GM23338 (cell line): ENCODE results near the gene GLP1R. TPM values are rescaled to one million over a fixed set of nuclear protein-coding genes. Genes with fewer than 3 reads are reported as not detected.

Source experiments
- ATAC-seq: fragments of 200-7000 bp; cut with Tn5 transposase; 3 replicates; pipeline ENCODE4 v1.9.1; 2020
- DNase-seq: peaks from one replicate; pipeline ENCODE4 v3.0.0-alpha.2; 2015; ENCODE audit warnings: low spot score
- H2AFZ ChIP-seq: fragments of 200-600 bp; sonication (generic); 2 replicates; pipeline ENCODE4 v1.8.0; 2016; ENCODE audit warnings: antibody characterized with exemption, mild to moderate bottlenecking, moderate library complexity
- H3F3A ChIP-seq: fragments of 200-600 bp; sonication (generic); replicated peaks from 2 replicates; pipeline ENCODE4 v1.8.0; 2017; ENCODE audit warnings: antibody characterized with exemption, mixed run types, low read depth
- H3K27ac ChIP-seq: fragments of 200-600 bp; sonication (generic); 2 replicates; pipeline ENCODE4 v1.6.1; 2016; ENCODE audit warnings: low read depth
- H3K27me3 ChIP-seq: fragments of 200-600 bp; sonication (generic); 2 replicates; pipeline ENCODE4 v1.8.0; 2016; ENCODE audit warnings: mild to moderate bottlenecking, mixed run types, moderate library complexity; ENCODE audit not compliant: insufficient read depth
- H3K36me3 ChIP-seq: fragments of 200-600 bp; sonication (generic); 2 replicates; pipeline ENCODE4 v1.8.0; 2016; ENCODE audit warnings: mild to moderate bottlenecking; ENCODE audit not compliant: insufficient read depth
- H3K4me1 ChIP-seq: fragments of 200-600 bp; sonication (generic); 2 replicates; pipeline ENCODE4 v1.8.0; 2016; ENCODE audit warnings: mild to moderate bottlenecking, moderate library complexity; ENCODE audit not compliant: insufficient read depth
- H3K4me2 ChIP-seq: fragments of 200-600 bp; sonication (generic); 2 replicates; pipeline ENCODE4 v1.7.1; 2017; ENCODE audit warnings: mixed run types
- H3K4me3 ChIP-seq: fragments of 200-600 bp; sonication (generic); 2 replicates; pipeline ENCODE4 v1.6.1; 2016; ENCODE audit warnings: mixed run types
- H3K79me2 ChIP-seq: fragments of 200-600 bp; sonication (generic); replicated peaks from 2 replicates; pipeline ENCODE4 v1.8.0; 2017; ENCODE audit warnings: mild to moderate bottlenecking; ENCODE audit not compliant: insufficient read depth
- H3K9me2 ChIP-seq: fragments of 200-600 bp; sonication (generic); 2 replicates; pipeline ENCODE4 v1.8.0; 2017; ENCODE audit not compliant: insufficient read depth
- H4K20me1 ChIP-seq: fragments of 200-600 bp; sonication (generic); replicated peaks from 2 replicates; pipeline ENCODE4 v1.8.0; 2017; ENCODE audit warnings: mild to moderate bottlenecking; ENCODE audit not compliant: insufficient read depth
- H3K27ac Mint-ChIP-seq: 2 replicates; pipeline ENCODE4 v1.8.0; 2020; ENCODE audit warnings: inconsistent platforms, mild to moderate bottlenecking, moderate library complexity, mixed read lengths
- H3K27me3 Mint-ChIP-seq: 3 replicates; pipeline ENCODE4 v1.8.0; 2022; ENCODE audit warnings: low read depth, mild to moderate bottlenecking, moderate library complexity, mixed read lengths, inconsistent platforms; ENCODE audit not compliant: insufficient read depth, poor library complexity
- H3K36me3 Mint-ChIP-seq: 3 replicates; pipeline ENCODE4 v1.8.0; 2021; ENCODE audit warnings: low read depth, mild to moderate bottlenecking, inconsistent platforms, moderate library complexity, mixed read lengths
- H3K4me1 Mint-ChIP-seq: 3 replicates; pipeline ENCODE4 v1.8.0; 2020; ENCODE audit warnings: mild to moderate bottlenecking, inconsistent platforms, mixed read lengths
- H3K4me3 Mint-ChIP-seq: 3 replicates; pipeline ENCODE4 v1.8.0; 2021; ENCODE audit warnings: moderate library complexity, mild to moderate bottlenecking, inconsistent platforms, mixed read lengths
- H3K9me3 Mint-ChIP-seq: 3 replicates; pipeline ENCODE4 v1.8.0; 2020; ENCODE audit warnings: moderate library complexity, mild to moderate bottlenecking, inconsistent platforms, mixed read lengths
- CTCF ChIP-seq, 2 experiments: fragments of 200-600 bp in 1 of 2; sonication (generic) in 1 of 2; conservative IDR thresholded peaks; 2 replicates each; pipeline versions ENCODE4 v1.5.1 to v1.6.1; 2016 to 2017; ENCODE audit warnings: antibody characterized with exemption in 2 of 2, low read depth in 2 of 2, mild to moderate bottlenecking in 2 of 2, moderate library complexity in 1 of 2
- EZH2phosphoT487 ChIP-seq: fragments of 200-600 bp; sonication (generic); IDR thresholded peaks from one replicate; pipeline ENCODE4 v1.8.1; 2018; ENCODE audit warnings: antibody characterized with exemption; ENCODE audit not compliant: unreplicated experiment
- JUNB ChIP-seq: IDR thresholded peaks from one replicate; pipeline ENCODE4 v1.6.1; 2016; ENCODE audit warnings: antibody characterized with exemption; ENCODE audit not compliant: unreplicated experiment
- NANOG ChIP-seq: IDR thresholded peaks from 2 replicates; pipeline ENCODE4 v1.6.1; 2016; ENCODE audit warnings: antibody characterized with exemption, borderline replicate concordance
- POLR2AphosphoS5 ChIP-seq: IDR thresholded peaks from 2 replicates; pipeline ENCODE4 v1.6.1; 2016; ENCODE audit warnings: antibody characterized with exemption, low read depth
- STAT1 ChIP-seq: IDR thresholded peaks from one replicate; pipeline ENCODE4 v1.6.1; 2016; ENCODE audit warnings: antibody characterized with exemption; ENCODE audit not compliant: unreplicated experiment
- ZNF114 ChIP-seq: fragments of 250-450 bp; sonication (Bioruptor Pico); IDR thresholded peaks from 2 replicates; pipeline ENCODE4 v1.5.0; 2020; ENCODE audit warnings: mild to moderate bottlenecking, moderate library complexity
- ZNF331 ChIP-seq: fragments of 250-450 bp; sonication (Bioruptor Pico); IDR thresholded peaks from 2 replicates; pipeline ENCODE4 v1.5.0; 2020; ENCODE audit warnings: low read depth, mild to moderate bottlenecking, moderate library complexity
- polyA plus RNA-seq: library from polyadenylated mRNA; unstranded; fragments of >200 nt; fragmentation: Nextera tagmentation; extraction: Ambion mirVana; gene quantifications from 2 replicates; pipeline ENCODE4 v1.2.1, GENCODE V29; 2016
- total RNA-seq: library from RNA; depleted of rRNA; stranded (reverse); fragments of >200 nt; shearing (Covaris generic); gene quantifications from 2 replicates; pipeline ENCODE4 v1.2.3, GENCODE V29; 2014
- TF ChIP-seq, protein P1 (sequence below): IDR thresholded peaks from one replicate; pipeline ENCODE4 v1.6.1; 2018; ENCODE audit warnings: antibody characterized with exemption; ENCODE audit not compliant: unreplicated experiment
- TF ChIP-seq, protein P2 (sequence below): IDR thresholded peaks from 2 replicates; pipeline ENCODE4 v1.6.1; 2016; ENCODE audit warnings: antibody characterized with exemption

Gene GLP1R
- total and polyA plus RNA-seq, 2 experiments from 2014 or later: 0.42 to 3.7 TPM

GRCh38 chr6:39108041-39108839 is 59.7 kb downstream of the GLP1R start (continued):
- TF ChIP-seq, protein P1, sequence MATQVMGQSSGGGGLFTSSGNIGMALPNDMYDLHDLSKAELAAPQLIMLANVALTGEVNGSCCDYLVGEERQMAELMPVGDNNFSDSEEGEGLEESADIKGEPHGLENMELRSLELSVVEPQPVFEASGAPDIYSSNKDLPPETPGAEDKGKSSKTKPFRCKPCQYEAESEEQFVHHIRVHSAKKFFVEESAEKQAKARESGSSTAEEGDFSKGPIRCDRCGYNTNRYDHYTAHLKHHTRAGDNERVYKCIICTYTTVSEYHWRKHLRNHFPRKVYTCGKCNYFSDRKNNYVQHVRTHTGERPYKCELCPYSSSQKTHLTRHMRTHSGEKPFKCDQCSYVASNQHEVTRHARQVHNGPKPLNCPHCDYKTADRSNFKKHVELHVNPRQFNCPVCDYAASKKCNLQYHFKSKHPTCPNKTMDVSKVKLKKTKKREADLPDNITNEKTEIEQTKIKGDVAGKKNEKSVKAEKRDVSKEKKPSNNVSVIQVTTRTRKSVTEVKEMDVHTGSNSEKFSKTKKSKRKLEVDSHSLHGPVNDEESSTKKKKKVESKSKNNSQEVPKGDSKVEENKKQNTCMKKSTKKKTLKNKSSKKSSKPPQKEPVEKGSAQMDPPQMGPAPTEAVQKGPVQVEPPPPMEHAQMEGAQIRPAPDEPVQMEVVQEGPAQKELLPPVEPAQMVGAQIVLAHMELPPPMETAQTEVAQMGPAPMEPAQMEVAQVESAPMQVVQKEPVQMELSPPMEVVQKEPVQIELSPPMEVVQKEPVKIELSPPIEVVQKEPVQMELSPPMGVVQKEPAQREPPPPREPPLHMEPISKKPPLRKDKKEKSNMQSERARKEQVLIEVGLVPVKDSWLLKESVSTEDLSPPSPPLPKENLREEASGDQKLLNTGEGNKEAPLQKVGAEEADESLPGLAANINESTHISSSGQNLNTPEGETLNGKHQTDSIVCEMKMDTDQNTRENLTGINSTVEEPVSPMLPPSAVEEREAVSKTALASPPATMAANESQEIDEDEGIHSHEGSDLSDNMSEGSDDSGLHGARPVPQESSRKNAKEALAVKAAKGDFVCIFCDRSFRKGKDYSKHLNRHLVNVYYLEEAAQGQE: no peak
- TF ChIP-seq STAT1 (no peak), EZH2phosphoT487 (no peak), ZNF114 (CRISPR knock-in tag) (no peak), NANOG (no peak)

DNA sequence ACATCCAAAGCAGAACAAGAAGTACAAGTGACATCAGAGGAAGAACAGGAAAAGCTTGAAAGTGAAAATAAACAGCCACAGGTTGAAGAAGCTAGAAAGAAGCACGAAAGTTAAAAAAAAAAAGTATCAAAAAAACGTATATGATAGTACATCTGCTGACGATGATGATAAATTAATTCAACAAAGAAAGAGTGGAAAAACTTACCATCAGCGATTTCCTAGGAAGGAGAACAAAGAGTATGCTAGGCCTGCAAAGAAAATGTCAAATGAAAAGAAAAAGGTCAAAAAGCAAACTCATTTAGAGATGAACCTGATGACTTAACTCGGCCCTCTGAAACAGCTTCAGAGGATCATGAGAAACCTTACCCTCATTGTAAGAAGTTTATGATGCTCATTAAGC is 62.7 kb downstream of the GLP1R start:
- ATAC-seq (no peak), DNase-seq (no peak)
- H3K4me3 ChIP-seq: no peak overlapping the region
- Mint-ChIP-seq H3K27me3 (peaks cover 2% of the 10 kb centered on the region), H3K36me3 (no peaks in the 10 kb centered on the region), H3K4me1 (peaks cover 15% of the 10 kb centered on the region), H3K9me3 (no peaks in the 10 kb centered on the region), H3K4me3 (no peak overlapping the region), H3K27ac (no peak overlapping the region)
- 0 out of 2 replicates have a peak, but pooled peaks cover 10% of the 10 kb centered on the region for H3F3A ChIP-seq
- no peaks in the 10 kb centered on the region for H3K79me2 ChIP-seq
- H2AFZ ChIP-seq: no peak overlapping the region
- H3K36me3 ChIP-seq: no peaks in the 10 kb centered on the region; the same call in 1 of the 2 replicates
- H3K4me2 ChIP-seq: no peak overlapping the region
- H3K27ac ChIP-seq: no peak overlapping the region
- no peaks in the 10 kb centered on the region for H4K20me1 ChIP-seq
- no peaks in the 10 kb centered on the region for H3K9me2 ChIP-seq
- H3K27me3 ChIP-seq: 0 out of 2 replicates have a peak, but pooled peaks cover 4% of the 10 kb centered on the region
- peaks cover 17% of the 10 kb centered on the region for H3K4me1 ChIP-seq
- TF ChIP-seq CTCF (conservative IDR thresholded peaks at IDR 0.05; ENCODE audit: low read depth in 2 of 2): no peak
- no peak for TF ChIP-seq JUNB
- no peak for TF ChIP-seq ZNF331 (CRISPR knock-in tag)
- no peak for TF ChIP-seq EZH2phosphoT487
- TF ChIP-seq POLR2AphosphoS5: no peak
- TF ChIP-seq, protein P1: no peak
- TF ChIP-seq STAT1: no peak
- TF ChIP-seq, protein P2, sequence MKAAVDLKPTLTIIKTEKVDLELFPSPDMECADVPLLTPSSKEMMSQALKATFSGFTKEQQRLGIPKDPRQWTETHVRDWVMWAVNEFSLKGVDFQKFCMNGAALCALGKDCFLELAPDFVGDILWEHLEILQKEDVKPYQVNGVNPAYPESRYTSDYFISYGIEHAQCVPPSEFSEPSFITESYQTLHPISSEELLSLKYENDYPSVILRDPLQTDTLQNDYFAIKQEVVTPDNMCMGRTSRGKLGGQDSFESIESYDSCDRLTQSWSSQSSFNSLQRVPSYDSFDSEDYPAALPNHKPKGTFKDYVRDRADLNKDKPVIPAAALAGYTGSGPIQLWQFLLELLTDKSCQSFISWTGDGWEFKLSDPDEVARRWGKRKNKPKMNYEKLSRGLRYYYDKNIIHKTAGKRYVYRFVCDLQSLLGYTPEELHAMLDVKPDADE: no peak
